ENCODE data around the gene ZFPM1.

The ZFPM1 gene

GRCh38 chr16:88442727-88443576 lies 10.1 kb upstream of the ZFPM1 start:
- no peaks in the 10 kb centered on the region for H3F3A ChIP-seq (ENCODE audit: insufficient read depth)
- H3K9ac ChIP-seq (ENCODE audit: low read length): no peak overlapping the region
- H3K36me3 ChIP-seq (ENCODE audit: low read length): no peaks in the 10 kb centered on the region
- no peaks in the 10 kb centered on the region for H3K9me3 ChIP-seq (ENCODE audit: insufficient read depth, low read length)
- H2AFZ ChIP-seq (ENCODE audit: low read depth, low read length, severe bottlenecking): no peak overlapping the region
- H3K4me2 ChIP-seq (ENCODE audit: low read depth, low read length, poor library complexity, severe bottlenecking): no peak overlapping the region
- H3K79me2 ChIP-seq (ENCODE audit: insufficient read depth, low read length): no peaks in the 10 kb centered on the region
- TF ChIP-seq EZH2phosphoT487 (conservative IDR thresholded peaks at IDR 0.05; ENCODE audit: low read length): no peak
- peak; percentile 78 for TF ChIP-seq CTCF (IDR thresholded peaks at IDR 0.05; ENCODE audit: insufficient read depth, low read length, poor library complexity, severe bottlenecking)
- H3K27me3 ChIP-seq (ENCODE audit: low read length): no peaks in the 10 kb centered on the region
- H3K9me2 ChIP-seq (replicated peaks; ENCODE audit: insufficient read depth, low read length): no peaks in the 10 kb centered on the region
- H3K4me3 ChIP-seq (ENCODE audit: insufficient read depth, low read length, poor library complexity, severe bottlenecking): no peak overlapping the region
- H4K20me1 ChIP-seq (ENCODE audit: low read depth, low read length): no peaks in the 10 kb centered on the region
- no peak overlapping the region for H3K27ac ChIP-seq (ENCODE audit: low read depth, low read length)

DNA sequence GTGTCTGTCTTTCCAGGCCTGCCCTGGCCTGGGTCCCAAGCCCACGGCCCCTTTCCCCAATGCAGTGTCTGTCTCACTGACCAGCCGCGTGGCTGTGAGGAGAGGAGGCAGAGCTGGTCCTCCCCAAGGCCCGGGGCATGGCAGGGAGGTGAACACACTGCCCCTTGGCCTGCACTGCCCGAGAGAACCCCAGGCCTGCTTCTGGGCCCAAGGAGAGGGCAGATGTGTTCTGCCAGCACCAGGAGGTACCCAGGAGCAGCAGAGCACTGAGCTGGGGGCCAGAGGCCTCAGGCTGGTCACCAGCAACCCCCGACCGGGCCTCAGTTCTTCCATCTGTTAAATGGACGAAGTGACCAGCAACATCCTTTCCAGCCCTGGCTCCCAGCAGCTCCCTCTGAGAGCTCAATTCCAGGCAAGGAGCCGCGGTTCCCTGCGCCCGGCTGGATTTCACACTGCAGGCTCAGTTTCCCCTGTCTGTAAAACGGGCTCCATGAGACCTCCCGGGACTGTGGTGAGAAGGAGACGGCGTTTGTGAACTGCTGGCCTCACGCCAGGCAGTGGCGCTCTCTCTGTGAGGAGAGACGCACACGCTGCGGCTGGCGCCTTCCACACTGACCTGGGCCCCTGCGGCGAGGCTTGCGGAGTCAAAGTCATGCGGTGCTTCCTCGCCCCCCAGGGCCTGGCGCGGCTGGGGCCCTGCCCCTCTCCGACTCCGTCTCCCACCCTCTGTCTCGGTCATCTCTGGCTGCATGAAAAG lies 8.1 kb upstream of the ZFPM1 start:
- no peaks in the 10 kb centered on the region for H3K9me2 ChIP-seq (replicated peaks; ENCODE audit: insufficient read depth, low read length)
- no peak overlapping the region for H2AFZ ChIP-seq (ENCODE audit: low read depth, low read length, severe bottlenecking)
- no peaks in the 10 kb centered on the region for H3F3A ChIP-seq (ENCODE audit: insufficient read depth)
- H3K9me3 ChIP-seq (ENCODE audit: insufficient read depth, low read length): no peaks in the 10 kb centered on the region
- H3K4me3 ChIP-seq (ENCODE audit: insufficient read depth, low read length, poor library complexity, severe bottlenecking): no peak overlapping the region
- H3K79me2 ChIP-seq (ENCODE audit: insufficient read depth, low read length): no peaks in the 10 kb centered on the region
- H3K27ac ChIP-seq (ENCODE audit: low read depth, low read length): no peak overlapping the region
- H3K4me2 ChIP-seq (ENCODE audit: low read depth, low read length, poor library complexity, severe bottlenecking): no peak overlapping the region
- no peak overlapping the region for H3K9ac ChIP-seq (ENCODE audit: low read length)
- H4K20me1 ChIP-seq (ENCODE audit: low read depth, low read length): no peaks in the 10 kb centered on the region
- no peak for TF ChIP-seq EZH2phosphoT487 (conservative IDR thresholded peaks at IDR 0.05; ENCODE audit: low read length)
- no peak for TF ChIP-seq CTCF (IDR thresholded peaks at IDR 0.05; ENCODE audit: insufficient read depth, low read length, poor library complexity, severe bottlenecking)
- H3K36me3 ChIP-seq (ENCODE audit: low read length): no peaks in the 10 kb centered on the region
- no peaks in the 10 kb centered on the region for H3K27me3 ChIP-seq (ENCODE audit: low read length)

- H3K9me2 ChIP-seq (replicated peaks; ENCODE audit: insufficient read depth, low read length): no peaks in the 10 kb centered on the region
- H3K27ac ChIP-seq (ENCODE audit: low read depth, low read length): no peak overlapping the region
- no peak overlapping the region for H3K9ac ChIP-seq (ENCODE audit: low read length)
- no peak overlapping the region for H2AFZ ChIP-seq (ENCODE audit: low read depth, low read length, severe bottlenecking)
- H3K36me3 ChIP-seq (ENCODE audit: low read length): no peaks in the 10 kb centered on the region
- H3K4me2 ChIP-seq (ENCODE audit: low read depth, low read length, poor library complexity, severe bottlenecking): no peak overlapping the region
- no peaks in the 10 kb centered on the region for H3K9me3 ChIP-seq (ENCODE audit: insufficient read depth, low read length)
- H3K79me2 ChIP-seq (ENCODE audit: insufficient read depth, low read length): no peaks in the 10 kb centered on the region
- no peaks in the 10 kb centered on the region for H4K20me1 ChIP-seq (ENCODE audit: low read depth, low read length)
- TF ChIP-seq EZH2phosphoT487 (conservative IDR thresholded peaks at IDR 0.05; ENCODE audit: low read length) (no peak), CTCF (IDR thresholded peaks at IDR 0.05; ENCODE audit: insufficient read depth, low read length, poor library complexity, severe bottlenecking) (no peak)
- H3K27me3 ChIP-seq (ENCODE audit: low read length): no peaks in the 10 kb centered on the region
- H3F3A ChIP-seq (ENCODE audit: insufficient read depth): no peaks in the 10 kb centered on the region
- H3K4me3 ChIP-seq (ENCODE audit: insufficient read depth, low read length, poor library complexity, severe bottlenecking): no peak overlapping the region
Measured at GRCh38 chr16:88445583-88445960, 7.5 kb upstream of the ZFPM1 start.

All from SU-DHL-6 (cell line).